Upper lobe of right lung (tissue), 1 donor: ENCODE measurements around the gene SLC38A2. TPM values are rescaled to one million over a fixed set of nuclear protein-coding genes. Genes with fewer than 3 reads are reported as not detected.

Experiments used
- ATAC-seq: fragments of 200-7000 bp; cut with Tn5 transposase; one replicate; pipeline ENCODE4 v1.9.1; 2020; ENCODE audit warnings: mild to moderate bottlenecking, moderate library complexity
- DNase-seq: peaks from one replicate; pipeline ENCODE4 v3.0.0-alpha.2; 2020
- H3K27ac ChIP-seq: fragments of 200-600 bp; one replicate; pipeline ENCODE4 v1.8.0; 2022
- H3K27me3 ChIP-seq: fragments of 200-600 bp; one replicate; pipeline ENCODE4 v1.8.0; 2022; ENCODE audit warnings: mild to moderate bottlenecking
- H3K36me3 ChIP-seq: fragments of 200-600 bp; one replicate; pipeline ENCODE4 v1.8.0; 2022
- H3K4me1 ChIP-seq: fragments of 200-600 bp; one replicate; pipeline ENCODE4 v1.8.0; 2022
- H3K4me3 ChIP-seq: fragments of 200-600 bp; one replicate; pipeline ENCODE4 v1.8.0; 2022; ENCODE audit warnings: mild to moderate bottlenecking
- H3K9me3 ChIP-seq: fragments of 200-600 bp; one replicate; pipeline ENCODE4 v1.8.0; 2022
- intact Hi-C: fragments of 100-400 bp; cut with DNase I; formaldehyde crosslinking; loops from one replicate; pipeline ENCODE4 v1.11.0; 2022
- total RNA-seq: library from RNA; stranded (reverse); fragmentation: NEBNext Ultra II Directional; extraction: Animal tissue kit (Norgen Biotek cat#: 25700); gene quantifications from one replicate; pipeline ENCODE4 v1.2.1, GENCODE V29; 2021
- TF ChIP-seq, protein P1 (sequence below): fragments of 200-600 bp; IDR thresholded peaks from one replicate; pipeline ENCODE4 v1.8.0; 2022; ENCODE audit warnings: antibody characterized with exemption
- donor health status: DM: no; HTN: yes; CAD: no; lungs with severe emphysema.

The SLC38A2 gene
- total RNA-seq, 1 donor from 2014 or later: 343 TPM

DNA sequence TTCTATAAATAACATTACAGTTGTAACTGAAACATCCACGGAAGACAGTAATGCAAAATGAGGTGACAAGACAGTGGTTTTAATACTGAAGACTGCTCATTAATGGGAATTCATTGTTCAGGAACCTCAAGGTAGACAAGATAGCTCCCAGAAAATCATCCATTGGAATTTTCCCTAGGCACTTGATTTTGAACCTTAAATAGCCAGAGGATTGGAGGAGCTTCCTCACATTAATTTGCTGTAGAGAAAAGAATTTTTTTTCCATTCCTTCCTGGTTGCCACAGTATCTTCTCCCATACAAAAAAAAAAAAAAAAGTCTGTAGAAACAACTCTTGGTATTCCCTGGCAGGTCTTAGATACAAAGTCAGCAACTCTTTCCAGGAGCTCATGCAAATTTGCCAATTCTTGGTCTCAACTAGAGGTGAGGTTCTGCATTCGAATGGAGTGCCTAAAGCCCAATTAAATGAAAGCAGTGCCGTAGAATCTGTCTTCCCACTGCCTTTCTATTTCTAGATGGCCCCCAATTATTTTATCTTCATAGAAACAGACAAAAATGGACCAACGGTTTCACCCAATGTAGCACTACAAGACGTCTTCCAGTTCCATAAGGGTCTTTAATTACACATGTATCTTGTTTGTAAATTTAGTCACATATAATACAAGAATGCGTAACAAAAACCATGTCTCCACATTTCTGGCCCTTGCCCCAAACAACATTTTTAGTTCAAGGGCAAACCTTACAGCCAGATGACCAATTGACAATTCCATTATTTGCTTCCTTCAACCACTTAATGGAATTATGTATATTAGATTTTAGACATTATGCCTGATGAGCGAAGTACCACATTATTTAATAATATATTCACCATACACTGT is 13.5 kb downstream of the SLC38A2 start:
- Histone ChIP-seq H3K27ac (no peak overlapping the region), H3K4me3 (no peak overlapping the region), H3K27me3 (no peaks in the 10 kb centered on the region), H3K36me3 (peaks cover 57% of the 10 kb centered on the region), H3K9me3 (no peaks in the 10 kb centered on the region), H3K4me1 (peaks cover 25% of the 10 kb centered on the region)
- TF ChIP-seq, protein P1, sequence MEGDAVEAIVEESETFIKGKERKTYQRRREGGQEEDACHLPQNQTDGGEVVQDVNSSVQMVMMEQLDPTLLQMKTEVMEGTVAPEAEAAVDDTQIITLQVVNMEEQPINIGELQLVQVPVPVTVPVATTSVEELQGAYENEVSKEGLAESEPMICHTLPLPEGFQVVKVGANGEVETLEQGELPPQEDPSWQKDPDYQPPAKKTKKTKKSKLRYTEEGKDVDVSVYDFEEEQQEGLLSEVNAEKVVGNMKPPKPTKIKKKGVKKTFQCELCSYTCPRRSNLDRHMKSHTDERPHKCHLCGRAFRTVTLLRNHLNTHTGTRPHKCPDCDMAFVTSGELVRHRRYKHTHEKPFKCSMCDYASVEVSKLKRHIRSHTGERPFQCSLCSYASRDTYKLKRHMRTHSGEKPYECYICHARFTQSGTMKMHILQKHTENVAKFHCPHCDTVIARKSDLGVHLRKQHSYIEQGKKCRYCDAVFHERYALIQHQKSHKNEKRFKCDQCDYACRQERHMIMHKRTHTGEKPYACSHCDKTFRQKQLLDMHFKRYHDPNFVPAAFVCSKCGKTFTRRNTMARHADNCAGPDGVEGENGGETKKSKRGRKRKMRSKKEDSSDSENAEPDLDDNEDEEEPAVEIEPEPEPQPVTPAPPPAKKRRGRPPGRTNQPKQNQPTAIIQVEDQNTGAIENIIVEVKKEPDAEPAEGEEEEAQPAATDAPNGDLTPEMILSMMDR: no peak
- DNase-seq (no peak), ATAC-seq (no peak)
- intact Hi-C loops: no loop called here

DNA sequence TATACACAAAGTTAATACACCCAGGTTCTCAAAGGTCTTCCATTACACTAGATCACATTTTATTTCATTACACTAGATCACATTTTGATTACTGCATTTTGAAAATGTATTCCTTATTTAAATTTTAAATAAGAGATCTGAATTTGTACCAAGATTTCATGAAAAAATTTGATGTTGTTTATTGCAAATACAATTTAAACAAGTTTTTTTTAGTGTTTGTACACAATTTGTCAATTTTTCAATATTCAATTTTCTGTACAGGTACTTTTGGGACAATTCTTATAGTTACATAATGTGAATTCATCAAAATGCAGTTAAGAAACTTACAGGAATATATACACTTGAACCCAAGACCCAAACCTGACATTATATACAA is 14.3 kb downstream of the SLC38A2 start:
- no peak overlapping the region for H3K27ac ChIP-seq
- no peak for ATAC-seq
- H3K27me3 ChIP-seq: no peaks in the 10 kb centered on the region
- TF ChIP-seq, protein P1: no peak
- no peaks in the 10 kb centered on the region for H3K9me3 ChIP-seq
- intact Hi-C loops: no loop called here
- DNase-seq: no peak
- no peak overlapping the region for H3K4me3 ChIP-seq
- H3K36me3 ChIP-seq: peaks cover 49% of the 10 kb centered on the region
- H3K4me1 ChIP-seq: peaks cover 18% of the 10 kb centered on the region

DNA sequence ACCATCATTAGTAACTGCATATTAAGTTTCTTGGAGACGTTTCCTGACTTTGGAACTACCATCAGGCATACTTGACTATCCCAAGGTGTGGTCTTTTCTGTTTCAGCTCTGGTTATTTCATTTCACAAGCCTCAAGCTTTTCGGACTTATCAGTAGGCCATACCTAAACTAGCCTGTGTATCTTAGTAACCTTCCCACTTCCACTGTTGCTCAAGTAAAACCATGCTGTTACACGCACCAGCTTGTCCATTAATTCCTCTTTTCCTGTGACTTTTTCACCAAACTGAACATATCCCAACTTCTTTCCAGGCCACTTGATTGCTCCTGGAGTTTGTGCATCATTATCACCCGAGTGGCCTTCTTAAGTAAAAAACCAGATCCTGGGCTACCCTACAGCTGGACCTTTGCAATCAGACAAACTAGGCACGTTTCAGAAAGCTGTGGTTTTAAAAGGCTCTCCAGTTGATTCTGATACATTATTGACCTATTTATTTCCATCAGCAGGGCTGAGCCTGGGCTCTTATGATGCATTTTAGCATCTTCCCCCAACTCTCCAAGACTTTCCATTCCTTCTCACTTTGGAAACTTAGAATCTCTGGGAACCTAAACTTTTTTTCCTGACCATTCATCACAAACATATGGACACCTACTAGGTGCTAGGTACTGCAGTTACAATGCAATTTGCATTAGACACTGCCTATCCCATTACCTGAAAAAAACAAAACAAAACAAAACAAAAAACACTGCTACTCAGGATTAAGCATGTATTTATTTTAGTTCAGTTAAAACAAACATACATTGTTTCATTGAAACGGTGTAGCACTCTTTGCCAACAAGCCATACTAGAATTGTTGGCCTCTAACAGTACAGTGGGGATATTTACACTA is 14.9 kb downstream of the SLC38A2 start:
- H3K4me1 ChIP-seq: peaks cover 13% of the 10 kb centered on the region
- peak; percentile 36 for ATAC-seq
- peaks cover 43% of the 10 kb centered on the region for H3K36me3 ChIP-seq
- no peak for DNase-seq
- intact Hi-C loops: no loop called here
- no peaks in the 10 kb centered on the region for H3K27me3 ChIP-seq
- TF ChIP-seq, protein P1: no peak
- no peaks in the 10 kb centered on the region for H3K9me3 ChIP-seq
- H3K4me3 ChIP-seq: no peak overlapping the region
- no peak overlapping the region for H3K27ac ChIP-seq

DNA sequence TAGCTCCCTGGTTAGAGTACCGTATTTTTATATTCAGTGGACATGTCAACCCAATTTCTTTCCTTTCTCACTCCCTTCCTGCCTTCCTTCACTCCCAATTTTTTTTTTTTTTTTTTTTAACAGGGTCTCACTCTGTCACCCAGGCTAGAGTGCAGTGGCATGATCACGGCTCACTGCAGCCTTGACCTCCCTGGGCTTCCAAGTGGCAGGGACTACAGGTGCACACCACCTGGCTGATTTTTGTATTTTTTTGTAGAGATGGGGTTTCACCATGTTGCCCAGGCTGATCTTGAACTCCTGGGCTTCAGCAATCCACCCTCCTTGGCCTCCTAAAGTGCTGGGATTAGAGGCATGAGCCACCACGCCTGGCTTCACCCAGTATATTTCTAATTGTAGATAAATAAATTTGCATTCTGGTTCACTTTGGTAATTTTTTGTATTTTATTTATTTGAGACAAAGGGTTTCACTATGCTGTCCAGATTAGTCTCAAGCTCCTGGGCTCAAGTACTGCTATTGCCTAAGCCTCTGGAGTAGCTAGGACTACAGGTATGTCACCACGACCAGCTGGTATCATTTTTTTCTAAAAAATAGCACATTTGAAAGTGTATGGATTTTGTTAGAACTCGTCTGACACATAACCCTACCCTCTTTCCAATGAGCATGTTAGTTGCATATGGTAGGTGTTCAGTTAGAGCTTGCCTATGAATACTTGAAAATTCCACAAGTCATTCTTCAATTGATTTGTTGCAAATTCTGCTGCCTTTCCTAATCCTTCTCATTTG is 15.7 kb downstream of the SLC38A2 start:
- intact Hi-C loops: no loop called here
- ATAC-seq: peak; percentile 13
- no peak for DNase-seq
- H3K4me1 ChIP-seq: peaks cover 10% of the 10 kb centered on the region
- TF ChIP-seq, protein P1: no peak
- H3K27ac ChIP-seq: no peak overlapping the region
- no peak overlapping the region for H3K4me3 ChIP-seq
- H3K27me3 ChIP-seq: no peaks in the 10 kb centered on the region
- no peaks in the 10 kb centered on the region for H3K9me3 ChIP-seq
- H3K36me3 ChIP-seq: peaks cover 35% of the 10 kb centered on the region

GRCh38 chr12:46354802-46355199 is 17.8 kb downstream of the SLC38A2 start:
- no peaks in the 10 kb centered on the region for H3K27me3 ChIP-seq
- H3K9me3 ChIP-seq: no peaks in the 10 kb centered on the region
- H3K27ac ChIP-seq: no peak overlapping the region
- peaks cover 3% of the 10 kb centered on the region for H3K4me1 ChIP-seq
- intact Hi-C loops: no loop called here
- H3K36me3 ChIP-seq: peaks cover 14% of the 10 kb centered on the region
- no peak overlapping the region for H3K4me3 ChIP-seq
- ATAC-seq: no peak
- no peak for DNase-seq
- TF ChIP-seq, protein P1: no peak
